CD4-positive, alpha-beta T cell treated with Interferon gamma for 1 hour (primary cell): Measurements from ENCODE around the gene KNDC1.
"Not testable (repeated sequence)": the region's sequence is repeated elsewhere in the genome, so short reads cannot be mapped to it uniquely, and the experiment has no call there.

Source experiments
- DNase-seq: peaks from one replicate; pipeline ENCODE4 v3.0.0-alpha.2; 2020

The KNDC1 gene, protein sequence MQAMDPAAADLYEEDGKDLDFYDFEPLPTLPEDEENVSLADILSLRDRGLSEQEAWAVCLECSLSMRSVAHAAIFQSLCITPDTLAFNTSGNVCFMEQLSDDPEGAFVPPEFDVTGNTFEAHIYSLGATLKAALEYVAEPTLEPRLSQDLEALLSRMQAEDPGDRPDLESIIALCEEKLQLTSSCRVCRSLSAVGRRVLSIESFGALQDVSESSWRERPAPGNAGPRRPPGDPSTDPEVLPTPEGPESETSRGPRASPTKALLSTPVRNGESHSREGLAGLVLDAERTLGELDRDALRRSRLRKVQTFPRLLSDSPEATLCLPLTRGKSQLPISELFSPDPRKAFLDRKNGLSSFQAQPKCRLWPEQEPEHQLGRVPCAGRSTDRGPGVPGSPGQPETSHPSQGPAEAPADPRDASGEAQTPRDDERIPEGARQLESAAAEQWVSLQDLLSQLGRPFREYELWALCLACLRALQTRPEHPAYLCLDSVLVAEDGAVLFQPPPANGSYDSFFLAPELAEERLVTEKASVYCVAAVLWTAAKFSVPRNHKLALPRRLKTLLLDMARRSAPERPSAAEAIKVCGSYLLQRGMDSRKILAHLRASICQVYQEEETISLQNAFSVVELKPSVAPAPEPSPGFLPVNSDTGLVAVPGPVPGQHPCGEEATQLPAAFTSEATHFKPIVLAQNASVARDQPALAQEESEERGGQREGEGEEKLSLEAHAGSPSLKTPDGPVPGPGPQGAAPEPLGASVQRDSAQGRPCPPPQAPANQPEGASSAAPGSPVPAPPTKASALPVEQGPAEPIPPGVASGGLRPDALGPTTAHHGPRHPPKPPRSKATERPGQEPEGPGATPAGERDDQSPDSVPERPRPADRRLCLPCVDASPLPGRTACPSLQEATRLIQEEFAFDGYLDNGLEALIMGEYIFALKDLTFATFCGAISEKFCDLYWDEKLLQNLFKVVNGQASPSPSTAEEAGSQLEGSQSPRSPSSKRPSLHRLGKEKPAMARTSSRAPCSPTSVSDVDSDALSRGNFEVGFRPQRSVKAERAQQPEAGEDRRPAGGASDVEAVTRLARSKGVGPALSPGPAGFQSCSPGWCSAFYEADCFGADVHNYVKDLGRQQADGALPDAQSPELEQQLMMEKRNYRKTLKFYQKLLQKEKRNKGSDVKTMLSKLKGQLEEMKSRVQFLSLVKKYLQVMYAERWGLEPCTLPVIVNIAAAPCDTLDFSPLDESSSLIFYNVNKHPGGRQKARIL (N-terminal part only)

DNA sequence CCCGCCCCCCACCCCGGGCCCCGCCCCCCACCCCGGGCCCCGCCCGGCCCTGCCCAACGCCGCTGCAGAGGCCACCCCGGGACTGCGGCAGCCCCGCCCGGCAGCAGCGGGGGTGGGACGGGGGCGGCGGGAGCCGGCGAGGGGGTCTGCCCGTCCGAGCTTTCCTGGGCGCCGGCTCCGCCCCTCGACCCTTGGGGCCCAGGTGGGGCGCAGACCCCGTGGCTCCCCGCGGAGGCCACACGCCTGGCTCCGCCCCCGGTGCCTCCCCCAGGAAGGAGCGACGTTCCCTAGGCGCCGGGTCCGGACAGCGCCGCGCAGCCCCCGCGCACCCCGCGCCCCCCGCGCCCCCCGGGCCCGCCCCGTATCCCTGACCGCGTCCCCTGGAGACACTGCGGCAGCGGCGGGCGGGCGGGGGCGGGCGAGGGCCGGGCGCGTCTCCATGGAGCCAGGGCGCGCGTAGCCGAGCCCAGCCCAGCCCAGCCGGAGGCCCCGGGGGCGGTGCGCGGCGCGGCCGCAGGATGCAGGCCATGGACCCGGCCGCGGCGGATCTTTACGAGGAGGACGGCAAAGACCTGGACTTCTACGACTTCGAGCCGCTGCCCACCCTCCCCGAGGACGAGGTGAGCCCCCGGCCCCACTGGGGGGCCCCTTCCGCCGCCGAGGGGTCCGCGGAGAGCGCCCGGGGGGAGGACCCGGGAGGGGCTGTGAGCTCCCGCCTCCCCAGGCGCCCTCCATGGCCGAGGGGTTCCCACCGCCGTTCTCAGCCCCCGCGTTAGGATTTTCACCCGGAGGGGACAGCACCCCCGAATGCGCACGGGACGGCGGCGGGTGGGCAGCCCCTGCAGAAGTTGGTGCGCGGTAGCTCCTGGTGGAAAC lies at the start of gene KNDC1:
TSS of gene KNDC1 (plus strand) at position 270 of the 876 bp plus-strand sequence. CDS start at position 519, 249 bp downstream.
- no peak for DNase-seq

DNA sequence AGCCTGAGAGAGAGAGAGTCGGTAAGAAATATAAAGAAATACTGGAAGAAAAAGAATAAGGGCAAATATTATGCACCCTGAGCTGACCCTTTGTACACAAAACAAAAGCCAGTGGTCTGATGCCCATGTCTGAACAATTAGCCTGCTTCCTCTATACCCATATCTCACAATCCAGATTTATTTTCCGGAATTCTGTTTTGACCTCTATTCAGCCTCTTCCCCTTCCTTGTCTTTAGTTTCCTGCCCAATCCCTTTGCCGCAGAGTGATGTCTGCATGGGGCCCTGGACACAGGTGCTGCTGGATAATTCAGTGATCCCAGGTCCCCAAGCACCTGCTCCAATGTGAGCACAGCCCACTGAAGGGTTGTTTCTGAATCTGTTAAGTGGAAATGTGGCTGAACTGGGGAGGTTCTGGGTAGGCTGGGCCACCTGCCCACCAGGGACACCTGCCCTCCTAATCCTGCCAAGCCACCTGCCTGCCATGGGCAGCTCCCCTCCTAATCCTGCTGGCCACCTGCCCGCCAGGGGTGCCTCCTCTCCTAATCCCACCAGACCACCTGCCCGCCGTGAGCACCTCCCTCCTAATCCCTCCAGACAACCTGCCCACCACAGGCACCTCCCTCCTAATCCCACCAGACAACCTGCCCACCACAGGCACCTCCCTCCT lies 49.3 kb upstream of the KNDC1 start:
- no peak for DNase-seq

DNA sequence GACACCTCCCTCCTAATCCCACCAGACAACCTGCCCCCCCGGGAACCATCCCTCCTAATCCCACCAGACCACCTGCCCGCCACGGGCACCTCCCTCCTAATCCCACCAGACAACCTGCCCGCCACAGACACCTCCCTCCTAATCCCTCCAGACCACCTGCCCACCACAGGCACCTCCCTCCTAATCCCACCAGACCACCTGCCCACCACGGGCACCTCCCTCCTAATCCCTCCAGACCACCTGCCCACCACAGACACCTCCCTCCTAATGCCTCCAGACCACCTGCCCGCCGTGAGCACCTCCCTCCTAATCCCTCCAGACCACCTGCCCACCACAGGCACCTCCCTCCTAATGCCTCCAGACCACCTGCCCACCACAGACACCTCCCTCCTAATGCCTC lies 48.4 kb upstream of the KNDC1 start:
- not testable (repeated sequence) for DNase-seq

- DNase-seq, result no peak
Measured at GRCh38 chr10:133113146-133113830, 46.7 kb upstream of the KNDC1 start.

- no peak for DNase-seq
Measured at GRCh38 chr10:133113847-133114246, 46.2 kb upstream of the KNDC1 start.

DNA sequence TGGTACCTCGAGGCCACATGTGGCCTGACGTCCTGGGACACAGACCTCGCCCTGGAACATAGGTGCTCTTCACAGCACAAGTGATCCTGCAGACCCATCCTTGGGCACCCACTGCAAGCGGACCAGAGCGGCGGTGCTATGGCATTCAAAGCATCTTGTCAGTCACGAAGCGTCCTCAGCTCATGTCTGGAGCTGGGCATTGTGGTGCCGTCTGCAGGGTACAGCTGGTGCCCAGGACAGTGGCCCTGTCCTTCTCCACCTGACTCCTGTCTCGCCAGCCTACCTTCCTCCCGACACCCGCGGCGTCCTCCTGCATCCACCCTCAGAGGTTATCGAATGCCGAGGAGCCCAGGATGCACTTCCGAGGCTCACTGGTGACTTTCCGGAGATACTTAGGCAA lies 45.8 kb upstream of the KNDC1 start:
- DNase-seq, result no peak

DNA sequence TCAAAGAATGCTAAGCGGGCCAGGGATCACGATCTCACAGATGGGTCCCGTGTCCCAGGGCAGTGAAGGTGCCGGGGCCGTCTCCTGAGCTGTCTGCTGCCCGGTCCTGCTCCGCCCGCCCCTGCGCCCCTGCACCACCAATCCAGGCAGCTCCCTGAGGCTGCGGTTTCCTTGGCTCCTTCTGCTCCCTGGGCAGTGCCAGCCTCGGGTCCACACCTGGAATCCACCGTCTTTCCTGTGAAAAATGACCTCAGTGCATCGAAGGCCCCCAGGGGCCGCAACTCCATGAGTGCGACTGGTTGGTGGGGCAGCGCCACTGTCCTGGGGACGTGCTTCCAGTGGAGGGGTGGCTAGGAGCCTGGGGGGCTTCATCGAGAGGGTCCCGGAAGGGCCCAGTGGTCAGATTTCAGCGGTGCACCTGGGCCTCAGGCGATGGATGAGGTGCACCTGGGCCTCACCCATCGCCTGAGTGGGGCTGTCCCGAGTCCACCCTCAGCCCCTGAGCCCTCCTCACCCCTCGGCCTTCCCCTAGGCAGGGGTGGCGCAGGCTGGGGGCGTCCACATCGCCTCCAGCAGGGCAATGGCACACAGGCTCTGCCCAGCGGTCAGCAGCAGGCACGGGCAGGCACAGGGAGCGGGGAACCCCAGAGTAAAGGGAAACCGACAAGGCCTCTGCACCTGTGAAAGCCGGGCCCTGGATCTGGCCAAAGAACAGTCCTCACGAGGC lies 45.1 kb upstream of the KNDC1 start:
- DNase-seq, result no peak

- no peak for DNase-seq
Measured at GRCh38 chr10:133115453-133115842, 44.6 kb upstream of the KNDC1 start.

GRCh38 chr10:133115976-133116375 lies 44.0 kb upstream of the KNDC1 start:
- DNase-seq, result no peak

DNA sequence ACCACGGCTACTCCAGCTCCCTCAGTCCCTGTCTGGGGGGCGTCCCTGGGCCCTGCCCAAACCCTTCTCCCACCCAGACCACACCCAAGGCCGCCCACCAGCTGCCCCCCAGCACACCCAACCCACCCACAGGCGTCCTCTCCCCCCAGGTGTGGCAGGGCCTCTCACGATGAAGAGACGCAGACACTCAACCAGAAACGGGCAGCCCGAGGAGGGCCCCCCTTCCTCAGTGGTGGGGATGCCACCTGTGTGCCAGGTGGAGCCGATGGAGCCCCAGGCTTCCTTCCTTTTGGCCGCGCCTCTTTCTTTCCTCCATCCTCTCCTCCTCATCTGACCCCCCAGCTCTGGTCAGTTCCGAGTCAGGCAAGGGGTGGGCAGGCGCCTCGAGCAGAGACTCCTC lies 43.6 kb upstream of the KNDC1 start:
- DNase-seq, result no peak

- DNase-seq, result no peak
Measured at GRCh38 chr10:133117036-133117687, 42.9 kb upstream of the KNDC1 start.

DNA sequence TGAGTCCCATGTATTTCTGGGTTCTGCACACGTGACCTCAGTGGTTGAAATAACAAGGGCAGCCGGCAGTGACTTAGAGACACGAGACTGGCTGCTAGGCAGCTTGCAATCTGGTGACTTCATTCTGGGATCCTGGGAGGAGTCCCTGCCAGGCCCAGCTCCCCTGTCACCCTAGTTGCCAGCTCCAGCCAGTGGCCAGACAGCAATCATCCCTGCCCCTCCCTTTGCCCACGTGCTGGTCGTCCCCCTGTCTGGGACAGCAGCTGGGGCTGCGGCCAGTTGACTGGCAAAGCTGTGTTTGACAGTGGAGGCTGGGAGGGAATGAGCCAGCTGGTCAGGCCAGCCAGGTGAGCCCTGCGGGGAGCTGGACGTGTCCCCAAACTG lies 42.3 kb upstream of the KNDC1 start:
- DNase-seq, result no peak

GRCh38 chr10:133121479-133121878 lies 38.5 kb upstream of the KNDC1 start:
- DNase-seq, result no peak

DNA sequence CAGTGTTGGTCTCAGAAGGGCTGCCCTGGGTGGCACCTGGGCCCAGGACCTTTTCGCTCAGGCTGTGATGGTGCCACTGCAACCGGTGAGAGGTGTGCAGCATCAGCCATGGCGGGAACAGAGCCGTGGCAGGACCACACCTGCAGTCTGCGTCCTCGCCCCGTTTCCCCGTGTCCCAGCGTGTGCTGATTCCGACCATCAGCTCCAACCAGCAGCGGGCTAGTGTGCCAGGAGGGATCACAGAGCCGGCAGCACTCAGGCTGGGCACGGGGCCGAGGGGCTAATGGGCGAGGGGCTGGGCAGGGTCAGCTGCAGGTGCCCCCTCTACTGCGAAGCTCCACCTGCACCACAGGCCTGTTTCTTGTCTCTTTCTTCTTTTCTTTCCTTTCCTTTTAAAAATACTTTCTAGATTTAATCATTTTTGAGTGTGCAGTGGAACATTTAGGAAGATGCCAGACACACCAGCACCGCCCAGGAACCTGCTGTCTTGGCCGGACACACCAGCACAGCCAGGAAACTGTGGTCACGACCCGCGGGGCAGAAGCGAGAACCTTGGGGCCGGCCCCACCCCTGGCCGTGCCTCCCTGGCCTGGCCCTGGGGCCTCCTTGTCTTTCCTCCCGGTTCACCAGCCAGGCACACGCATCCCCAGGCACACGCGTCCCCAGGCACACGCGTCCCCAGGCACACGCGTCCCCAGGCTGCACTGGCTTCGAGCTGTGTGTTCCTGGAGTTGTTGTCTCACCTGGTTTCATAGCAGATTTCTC lies 37.7 kb upstream of the KNDC1 start:
- DNase-seq, result no peak

DNA sequence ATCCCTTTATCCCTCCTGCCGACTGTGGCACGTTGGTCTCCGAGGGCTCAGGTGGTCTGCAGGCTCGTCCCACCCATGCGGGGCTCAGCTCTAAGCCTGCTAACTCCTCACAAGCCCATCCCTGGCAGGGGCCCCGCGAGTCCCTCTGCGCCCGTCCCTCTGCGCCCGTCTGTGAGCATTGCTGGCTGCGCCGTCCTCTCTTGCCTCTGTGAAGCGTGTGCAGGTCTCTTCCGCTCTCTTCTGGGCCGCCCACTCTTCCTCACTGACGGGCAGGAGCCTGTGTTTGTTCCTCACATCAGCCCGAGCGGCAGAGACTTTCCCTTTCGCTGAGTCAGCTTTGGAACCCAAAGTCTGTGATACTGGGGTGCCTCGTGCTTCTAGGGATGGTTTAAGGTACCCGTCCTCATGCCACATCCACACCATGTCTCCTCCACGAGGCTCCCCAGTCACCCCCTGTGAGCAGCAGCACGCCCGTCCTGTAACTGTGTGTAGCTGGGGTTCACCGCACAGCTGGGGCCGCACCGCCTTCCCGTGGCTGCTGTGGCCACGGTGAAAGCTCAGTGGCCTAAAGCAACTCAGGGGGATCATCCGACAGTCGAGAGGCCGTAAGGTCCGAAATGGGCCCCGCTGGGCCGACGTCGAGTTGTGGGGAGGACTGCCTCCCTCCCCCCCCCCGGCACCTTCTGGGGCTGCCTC lies 36.8 kb upstream of the KNDC1 start:
- no peak for DNase-seq

DNA sequence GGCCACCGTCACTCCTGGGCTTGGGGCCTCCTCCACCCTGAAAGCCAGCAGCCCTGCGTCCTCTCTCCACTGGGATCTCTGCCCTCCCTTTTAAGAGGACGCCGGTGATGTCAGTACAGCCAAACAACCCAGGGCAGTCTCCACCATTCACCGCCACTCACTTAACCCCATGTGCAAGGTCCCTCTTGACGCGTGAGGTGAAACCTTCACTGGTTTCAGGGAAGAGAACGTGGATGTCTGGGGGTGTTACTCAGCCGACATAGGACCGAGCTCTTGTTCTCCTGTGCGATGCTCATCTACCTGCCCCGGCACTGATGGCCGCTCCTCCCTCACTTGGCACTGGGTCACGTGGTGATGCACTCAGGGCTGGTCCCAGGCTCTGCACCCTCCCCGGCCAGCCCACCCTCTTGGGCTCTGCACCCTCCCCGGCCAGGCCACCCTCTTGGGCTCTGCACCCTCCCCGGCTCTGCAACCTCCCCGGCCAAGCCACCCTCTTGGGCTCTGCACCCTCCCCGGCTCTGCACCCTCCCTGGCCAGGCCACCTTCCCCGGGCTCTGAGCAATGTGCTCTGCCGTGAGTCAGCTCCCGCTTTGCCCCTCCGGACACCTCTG lies 36.2 kb upstream of the KNDC1 start:
- no peak for DNase-seq

DNA sequence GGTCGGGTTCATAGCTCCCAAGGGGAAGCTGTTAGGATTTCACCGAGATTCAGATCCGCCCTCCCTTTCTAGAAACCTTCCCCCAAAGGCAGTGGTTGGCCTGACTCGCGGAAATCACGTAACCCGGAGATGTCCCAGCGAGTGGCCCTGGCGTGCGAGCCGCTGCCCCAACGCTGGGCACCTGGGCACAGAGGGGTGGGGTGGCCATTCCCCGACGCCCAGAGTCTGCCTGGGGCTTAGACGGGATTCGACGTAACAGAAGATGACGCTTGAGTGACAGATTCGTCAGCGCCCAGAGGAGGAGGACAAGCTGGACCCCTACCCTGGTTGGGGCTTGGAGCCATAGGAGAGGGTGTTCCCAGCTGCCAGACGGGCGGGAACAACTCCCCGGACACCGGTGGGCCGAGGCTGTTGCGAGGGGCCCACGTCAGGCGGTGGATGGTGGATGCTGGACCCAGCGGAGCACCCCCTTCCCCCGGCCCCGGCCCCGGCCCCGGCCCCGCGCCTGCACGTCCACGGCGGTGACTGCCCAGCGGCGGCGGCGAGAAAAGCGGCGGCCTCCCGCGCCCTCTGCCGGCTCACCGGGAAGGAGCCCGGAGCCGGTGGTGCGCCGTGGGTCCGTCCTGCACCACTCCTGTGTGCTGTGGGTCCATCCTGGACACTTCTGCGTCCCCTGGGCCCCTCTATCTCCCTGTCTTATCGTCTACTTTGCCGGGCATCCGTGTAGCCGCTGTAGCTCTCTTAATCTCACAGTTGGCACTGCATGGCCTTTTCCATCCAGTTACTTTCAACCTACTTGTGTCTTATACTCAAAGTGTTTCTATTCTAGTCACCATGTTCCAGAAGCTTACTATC lies 35.4 kb upstream of the KNDC1 start:
- no peak for DNase-seq
